GM19452 (cell line): ENCODE results near the gene MOXD1.

ENCODE experiments used
- ATAC-seq: cut with Tn5 transposase; IDR thresholded peaks from one replicate; pipeline ENCODE4 v1.9.1; 2021; ENCODE audit not compliant: unreplicated experiment

MOXD1 gene

DNA sequence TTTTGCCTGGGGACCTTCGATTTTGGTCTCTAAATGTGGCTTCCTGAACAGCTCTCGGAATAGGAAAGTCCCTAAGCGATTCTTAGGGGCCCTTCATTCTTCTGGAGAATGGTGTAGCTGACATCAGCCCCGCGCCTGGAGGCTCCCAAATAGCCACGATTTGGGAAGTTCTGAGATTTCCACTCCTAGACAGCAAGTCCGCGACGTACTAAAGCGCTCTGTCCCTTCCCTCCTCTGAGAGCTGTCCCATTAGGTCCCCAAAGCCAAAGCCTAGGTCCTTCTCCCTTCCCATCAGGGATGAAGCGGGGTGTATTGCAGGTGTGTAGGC is 756 bp downstream of the MOXD1 start:
- ATAC-seq: no peak

GRCh38 chr6:132399376-132400074 is 1.8 kb downstream of the MOXD1 start:
- no peak for ATAC-seq

- ATAC-seq: no peak
These were observed 6.2 kb downstream of the MOXD1 start for GRCh38 chr6:132395015-132395597.

GRCh38 chr6:132392792-132393191 is 8.5 kb downstream of the MOXD1 start:
- no peak for ATAC-seq

GRCh38 chr6:132392270-132392646 is 9.0 kb downstream of the MOXD1 start:
- ATAC-seq: no peak

- no peak for ATAC-seq
These were observed 9.6 kb downstream of the MOXD1 start for GRCh38 chr6:132391391-132392269.

DNA sequence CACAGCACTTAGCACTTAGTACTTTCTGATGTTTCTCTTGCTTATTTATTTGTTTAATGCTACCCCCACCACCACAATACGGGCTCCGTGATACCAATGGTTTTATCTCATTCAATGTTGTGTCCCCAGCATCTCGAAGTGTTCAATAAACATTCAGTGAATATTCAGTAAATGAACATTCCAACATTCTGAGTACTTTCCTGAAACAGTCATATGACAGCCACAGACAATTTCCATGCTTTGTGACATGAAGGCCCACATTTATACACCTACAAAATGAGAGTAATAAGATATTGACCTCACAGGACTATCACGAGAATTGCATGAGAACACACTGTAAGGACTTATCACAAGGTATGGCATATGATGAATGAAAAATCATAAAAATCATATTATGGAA is 10.8 kb downstream of the MOXD1 start:
- no peak for ATAC-seq

- ATAC-seq: no peak
These were observed 11.3 kb downstream of the MOXD1 start for GRCh38 chr6:132390017-132390416.

DNA sequence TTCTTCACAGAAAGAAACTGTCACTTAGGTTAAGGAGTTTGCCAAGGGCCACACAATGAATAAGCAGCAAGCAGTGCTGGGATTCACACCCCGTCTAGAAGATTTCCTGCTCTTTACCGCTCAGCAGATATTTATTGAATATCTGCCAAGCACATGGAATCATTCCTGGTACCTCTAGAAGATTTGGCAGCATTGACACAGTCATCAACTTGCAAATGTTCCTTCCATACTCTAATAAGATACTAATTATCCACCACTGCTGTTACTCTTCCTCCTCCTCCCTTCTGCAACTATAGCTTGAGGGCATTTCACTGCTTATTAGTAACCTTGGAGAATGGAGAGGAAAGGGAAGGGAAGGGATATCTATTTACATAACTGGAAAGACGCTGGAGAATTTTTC is 13.0 kb downstream of the MOXD1 start:
- ATAC-seq: no peak

DNA sequence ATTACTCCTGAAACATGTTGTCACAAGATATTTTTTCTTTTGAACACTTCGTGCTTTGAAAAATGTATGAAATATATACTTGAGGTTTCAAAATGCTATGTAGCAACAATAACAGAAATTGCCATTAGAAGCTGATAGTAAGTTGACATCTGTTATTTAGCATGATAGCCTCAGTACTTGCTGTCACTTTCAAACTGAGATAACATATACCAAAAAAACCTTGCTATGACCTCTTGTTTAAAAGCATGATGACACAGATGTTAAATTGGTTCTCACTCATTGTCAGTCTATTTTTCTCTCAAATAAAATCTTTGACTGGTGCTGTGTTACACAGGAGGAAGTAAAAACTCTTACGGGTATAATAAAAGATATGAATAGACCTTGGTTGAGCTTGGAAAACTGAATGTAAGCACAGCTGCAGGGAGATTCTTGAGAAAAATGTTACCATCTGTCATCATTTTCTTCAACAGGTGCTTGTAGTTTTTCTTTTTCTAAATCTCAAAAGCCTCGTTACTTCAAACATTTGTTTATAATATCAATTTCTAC is 18.6 kb downstream of the MOXD1 start:
- ATAC-seq: no peak

GRCh38 chr6:132381381-132381780 is 19.9 kb downstream of the MOXD1 start:
- no peak for ATAC-seq

- ATAC-seq: no peak
These were observed 20.8 kb downstream of the MOXD1 start for GRCh38 chr6:132380358-132381029.

GRCh38 chr6:132369526-132369925 is 31.7 kb downstream of the MOXD1 start:
- ATAC-seq: no peak

- ATAC-seq: no peak
These were observed 32.3 kb downstream of the MOXD1 start for GRCh38 chr6:132368916-132369481.

- peak; percentile 95 for ATAC-seq
These were observed 35.9 kb downstream of the MOXD1 start for GRCh38 chr6:132365281-132365907.

- no peak for ATAC-seq
These were observed 36.8 kb downstream of the MOXD1 start for GRCh38 chr6:132364306-132365074.

- no peak for ATAC-seq
These were observed 38.7 kb downstream of the MOXD1 start for GRCh38 chr6:132362442-132363185.

DNA sequence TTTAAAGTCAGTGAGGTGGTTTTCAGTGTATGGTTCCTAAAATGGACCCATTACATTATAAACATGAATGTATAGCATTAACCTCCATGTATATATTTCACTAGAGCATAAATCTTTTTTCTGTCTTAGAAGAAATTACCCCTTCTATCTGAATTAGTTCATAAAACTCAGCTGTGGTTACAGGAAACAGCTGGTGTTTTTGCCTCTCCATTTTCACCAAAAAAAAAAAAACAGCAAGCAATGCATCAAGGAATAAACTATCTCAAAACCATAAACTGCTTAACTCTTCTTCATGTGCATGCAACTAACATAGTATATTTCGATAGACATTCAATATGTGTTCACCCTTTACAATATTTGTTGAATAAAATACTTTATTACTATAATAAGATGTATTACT is 40.2 kb downstream of the MOXD1 start:
- no peak for ATAC-seq

DNA sequence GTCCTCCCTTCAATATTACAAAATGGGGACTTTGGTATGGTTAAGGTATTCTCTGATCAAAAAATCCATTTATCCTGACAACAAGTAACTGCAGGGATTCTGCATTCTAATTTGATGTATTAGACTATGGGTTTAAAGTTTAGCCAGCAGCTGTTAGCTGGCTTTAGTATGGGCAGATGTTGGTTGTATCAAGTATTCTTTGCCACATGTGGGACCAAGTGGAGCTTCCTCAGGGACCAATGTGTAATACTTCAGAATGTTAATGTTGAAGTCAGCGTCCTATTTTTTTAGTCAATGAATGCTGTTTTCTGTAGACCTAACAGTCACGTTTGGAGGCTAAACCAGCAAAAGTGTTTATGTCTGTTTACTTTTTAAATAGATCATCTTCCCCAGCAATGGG is 41.4 kb downstream of the MOXD1 start:
- no peak for ATAC-seq
